ENCODE data around the gene NABP2. TPM values are rescaled to one million over a fixed set of nuclear protein-coding genes. Genes with fewer than 3 reads are reported as not detected.

The NABP2 gene
- total RNA-seq = 10 to 100 TPM; 19.4 to 35.7 (median 31.4) TPM

DNA sequence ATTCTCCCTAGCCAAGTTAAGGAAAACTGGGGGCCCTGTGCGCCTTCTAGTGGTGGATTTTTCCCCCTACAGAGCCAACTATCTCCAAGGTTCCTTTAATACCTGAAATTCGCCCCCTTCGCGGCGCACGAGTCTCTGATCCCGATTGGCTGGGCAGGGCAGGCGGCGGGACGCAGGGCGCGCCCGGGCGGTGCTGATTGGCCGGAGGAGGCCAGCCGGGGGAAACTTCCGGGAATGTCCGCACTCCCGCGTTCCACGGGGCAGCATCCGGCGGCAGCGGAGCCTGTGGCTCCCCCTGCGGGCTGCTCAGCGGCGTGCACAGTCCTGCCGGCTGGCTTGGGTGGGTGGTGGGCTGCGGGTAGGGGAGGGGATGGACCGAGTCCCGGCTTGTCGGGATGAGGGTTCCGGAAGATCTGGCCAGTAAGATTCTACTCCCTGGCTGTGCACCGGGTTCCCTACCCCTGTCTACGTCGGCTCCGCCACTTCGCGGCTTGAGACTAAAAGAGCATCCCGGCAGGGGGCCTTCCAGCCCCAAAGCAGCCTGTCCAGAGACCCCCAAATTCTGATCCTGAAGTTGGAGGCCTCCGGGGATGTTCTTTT lies at the start of gene NABP2:
Gene NABP2 (plus strand): TSS at position 241 of the 600 bp plus-strand sequence. CDS start 515 bp downstream, outside the sequence.
- WGBS, 2 donors = 1 to 4% methylated on average over 10 to 33 of the region's 41 CpGs
- TF ChIP-seq POLR2A (IDR thresholded peaks at IDR 0.05) = peak in 1 of 2 donors; percentile 56
- TF ChIP-seq, protein P1, sequence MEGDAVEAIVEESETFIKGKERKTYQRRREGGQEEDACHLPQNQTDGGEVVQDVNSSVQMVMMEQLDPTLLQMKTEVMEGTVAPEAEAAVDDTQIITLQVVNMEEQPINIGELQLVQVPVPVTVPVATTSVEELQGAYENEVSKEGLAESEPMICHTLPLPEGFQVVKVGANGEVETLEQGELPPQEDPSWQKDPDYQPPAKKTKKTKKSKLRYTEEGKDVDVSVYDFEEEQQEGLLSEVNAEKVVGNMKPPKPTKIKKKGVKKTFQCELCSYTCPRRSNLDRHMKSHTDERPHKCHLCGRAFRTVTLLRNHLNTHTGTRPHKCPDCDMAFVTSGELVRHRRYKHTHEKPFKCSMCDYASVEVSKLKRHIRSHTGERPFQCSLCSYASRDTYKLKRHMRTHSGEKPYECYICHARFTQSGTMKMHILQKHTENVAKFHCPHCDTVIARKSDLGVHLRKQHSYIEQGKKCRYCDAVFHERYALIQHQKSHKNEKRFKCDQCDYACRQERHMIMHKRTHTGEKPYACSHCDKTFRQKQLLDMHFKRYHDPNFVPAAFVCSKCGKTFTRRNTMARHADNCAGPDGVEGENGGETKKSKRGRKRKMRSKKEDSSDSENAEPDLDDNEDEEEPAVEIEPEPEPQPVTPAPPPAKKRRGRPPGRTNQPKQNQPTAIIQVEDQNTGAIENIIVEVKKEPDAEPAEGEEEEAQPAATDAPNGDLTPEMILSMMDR (IDR thresholded peaks at IDR 0.05) = peak; percentile 87 to 97 (median 88)
- intact Hi-C loops (cut with DNase I) = loop anchor here (2.0 to 10.0 kb wide), 2 partner anchors 31 to 99 kb away; partner anchors contain the start of gene ESYT1

DNA sequence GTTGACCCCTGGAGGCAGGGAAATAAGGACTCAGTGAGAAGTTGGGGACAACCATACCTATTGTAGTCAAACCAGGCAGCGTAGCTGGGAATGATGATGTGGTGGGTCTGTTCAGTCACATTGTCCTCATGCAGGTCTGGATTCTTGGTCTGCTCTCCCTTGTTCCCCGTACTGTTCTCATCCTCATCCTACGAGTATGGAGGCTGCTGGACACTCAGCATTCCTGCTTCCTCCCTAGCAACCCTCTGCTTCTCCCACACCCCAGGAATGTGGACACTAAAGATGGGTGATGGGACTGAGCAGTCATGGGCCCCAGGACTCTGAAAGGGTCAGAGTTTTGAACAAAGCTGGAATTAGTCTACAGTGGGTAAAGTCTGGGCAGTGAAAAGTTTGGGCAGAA lies 45.8 kb upstream of the NABP2 start:
- DNase-seq = no peak
- Histone ChIP-seq H3K36me3 (peaks cover 68 to 74% of the 10 kb centered on the region in 2 donors), H3K4me3 (replicated peaks in 1 of 3) (no peak overlapping the region), H3K27ac (no peak overlapping the region), H3K9me3 (no peaks in the 10 kb centered on the region), H3K4me1 (no peaks in the 10 kb centered on the region), H3K27me3 (no peaks in the 10 kb centered on the region)
- intact Hi-C loops (cut with DNase I) = no loop called here
- TF ChIP-seq POLR2A (IDR thresholded peaks at IDR 0.05) = no peak
- TF ChIP-seq, protein P1 (IDR thresholded peaks at IDR 0.05) = no peak
- WGBS, 2 donors = 90 to 94% methylated on average over 3 of the region's 3 CpGs

More for the DNA sequence above, at the start of gene NABP2:
- peak; percentile 99 for DNase-seq
- H3K9me3 ChIP-seq = no peaks in the 10 kb centered on the region
- peaks cover 27 to 36% of the 10 kb centered on the region in 2 donors for H3K4me1 ChIP-seq
- peak within 1 kb of the TSS; percentile 39 to 69 (median 66) for H3K27ac ChIP-seq
- no peaks in the 10 kb centered on the region for H3K27me3 ChIP-seq
- peak within 1 kb of the TSS; percentile 6 to 64 (median 57) for H3K4me3 ChIP-seq (replicated peaks in 1 of 3)
- H3K36me3 ChIP-seq = no peaks in the 10 kb centered on the region

GRCh38 chr12:56186957-56187356 lies 37.2 kb upstream of the NABP2 start:
- 39 to 58% methylated on average over 2 of the region's 2 CpGs for WGBS, 2 donors
- TF ChIP-seq, protein P1 (IDR thresholded peaks at IDR 0.05) = no peak
- no peak for TF ChIP-seq POLR2A (IDR thresholded peaks at IDR 0.05)
- intact Hi-C loops (cut with DNase I) = no loop called here
- Histone ChIP-seq H3K9me3 (no peaks in the 10 kb centered on the region), H3K27me3 (no peaks in the 10 kb centered on the region), H3K36me3 (peaks cover 26 to 28% of the 10 kb centered on the region in 2 donors), H3K27ac (no peak overlapping the region), H3K4me3 (replicated peaks in 1 of 3) (no peak overlapping the region), H3K4me1 (peaks cover 14 to 22% of the 10 kb centered on the region in 2 donors)
- no peak for DNase-seq

GRCh38 chr12:56188131-56188777 lies 35.9 kb upstream of the NABP2 start:
- Histone ChIP-seq H3K27me3 (no peaks in the 10 kb centered on the region), H3K27ac (peak overlapping the region; percentile 85 to 93 (median 90)), H3K4me1 (peaks cover 14 to 22% of the 10 kb centered on the region in 2 donors), H3K36me3 (peaks cover 21 to 24% of the 10 kb centered on the region in 2 donors), H3K4me3 (replicated peaks in 1 of 3) (peak overlapping the region; percentile 62 to 77 (median 68)), H3K9me3 (no peaks in the 10 kb centered on the region)
- intact Hi-C loops (cut with DNase I) = loop anchor here (2.0 kb wide), 1 partner anchor 67 kb away; no protein-coding TSS in a partner anchor
- WGBS, 2 donors = 16 to 21% methylated on average over 10 of the region's 10 CpGs
- TF ChIP-seq, protein P1 (IDR thresholded peaks at IDR 0.05) = no peak
- no peak for TF ChIP-seq POLR2A (IDR thresholded peaks at IDR 0.05)
- DNase-seq = no peak

DNA sequence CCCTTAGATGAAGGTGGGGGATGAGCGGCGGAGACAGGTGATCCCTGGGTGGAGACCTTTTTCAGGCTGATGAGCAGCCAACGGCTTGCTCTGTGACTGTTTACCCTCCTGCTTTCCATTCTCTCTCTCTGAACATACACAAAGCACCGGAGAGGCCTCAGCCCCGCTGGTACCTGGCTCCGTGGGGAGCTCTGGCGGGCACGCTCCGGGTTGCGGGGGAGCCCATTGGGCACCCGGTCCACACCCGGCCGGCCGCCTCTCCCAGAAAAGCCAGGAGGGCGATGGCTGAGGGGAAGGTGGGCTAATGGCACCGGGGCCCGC lies 35.4 kb upstream of the NABP2 start:
- 0 to 2% methylated on average over 10 to 14 of the region's 17 CpGs for WGBS, 2 donors
- TF ChIP-seq POLR2A (IDR thresholded peaks at IDR 0.05) = no peak
- TF ChIP-seq, protein P1 (IDR thresholded peaks at IDR 0.05) = no peak
- Histone ChIP-seq H3K27ac (peak overlapping the region; percentile 85 to 93 (median 90)), H3K27me3 (no peaks in the 10 kb centered on the region), H3K9me3 (no peaks in the 10 kb centered on the region), H3K4me1 (peaks cover 14 to 22% of the 10 kb centered on the region in 2 donors), H3K4me3 (replicated peaks in 1 of 3) (peak overlapping the region; percentile 62 to 77 (median 68)), H3K36me3 (peaks cover 16 to 20% of the 10 kb centered on the region in 2 donors)
- no peak for DNase-seq
- intact Hi-C loops (cut with DNase I) = loop anchor here (2.0 kb wide), 1 partner anchor 68 kb away; no protein-coding TSS in a partner anchor
